DOHH2 (cell line): ENCODE results near the gene PPP1R7.

Experiments
- CTCF ChIP-seq: fragments of 200-600 bp; sonication (generic); IDR thresholded peaks from one replicate; pipeline ENCODE4 v1.5.1; 2014; ENCODE audit warnings: antibody characterized with exemption, mild to moderate bottlenecking, low read depth, low read length; ENCODE audit not compliant: poor library complexity, severe bottlenecking
- EZH2phosphoT487 ChIP-seq: fragments of 200-600 bp; sonication (generic); IDR thresholded peaks from 2 replicates; pipeline ENCODE4 v1.6.1; 2017; ENCODE audit warnings: borderline replicate concordance, mild to moderate bottlenecking, antibody characterized with exemption, low read length, moderate library complexity, mixed read lengths

- TF ChIP-seq CTCF = no peak
- no peak for TF ChIP-seq EZH2phosphoT487
Observed at GRCh38 chr2:241138471-241138870, 11.8 kb upstream of the PPP1R7 start.
